PC-9 (cell line): ENCODE data around the gene TEAD2. TPM values are rescaled to one million over a fixed set of nuclear protein-coding genes. Genes with fewer than 3 reads are reported as not detected.

Experiments used
- BruUV-seq: library from RNA; stranded (reverse); fragments of 400-500 nt; replicated peaks from 2 replicates; lab custom pipeline; 2021; lab: Mats Ljungman, UMichigan
- CTCF ChIA-PET: fragments of 300-600 bp; sonication (Branson Sonifier 250); formaldehyde crosslinking; loops from one replicate; lab custom pipeline; 2022; ENCODE audit warnings: antibody characterized with exemption; lab: Charles Lee
- POLR2A ChIA-PET: fragments of 300-600 bp; sonication (Branson Sonifier 250); formaldehyde crosslinking; loops from one replicate; lab custom pipeline; 2022; ENCODE audit warnings: antibody characterized with exemption; ENCODE audit not compliant: unreplicated experiment; lab: Charles Lee
- DNase-seq, 2 experiments: peaks; one replicate each; pipeline versions ENCODE4 v3.0.0 to v3.0.0-alpha.2; 2015 to 2022; ENCODE audit warnings: mixed read lengths in 1 of 2
- H2AFZ ChIP-seq: fragments of 200-600 bp; sonication (generic); 2 replicates; pipeline ENCODE4 v1.8.1; 2017; ENCODE audit warnings: antibody characterized with exemption
- H3F3A ChIP-seq: fragments of 200-600 bp; sonication (generic); 2 replicates; pipeline ENCODE4 v1.8.1; 2017; ENCODE audit warnings: antibody characterized with exemption, mild to moderate bottlenecking, low read depth; ENCODE audit not compliant: insufficient read depth
- H3K27ac ChIP-seq: fragments of 200-600 bp; sonication (generic); 2 replicates; pipeline ENCODE4 v1.6.1; 2016; ENCODE audit warnings: mixed run types
- H3K27me3 ChIP-seq: fragments of 200-600 bp; sonication (generic); 2 replicates; pipeline ENCODE4 v1.6.1; 2016; ENCODE audit warnings: low read depth, mixed run types; ENCODE audit not compliant: insufficient read depth
- H3K36me3 ChIP-seq: fragments of 200-600 bp; sonication (generic); 2 replicates; pipeline ENCODE4 v1.6.1; 2016; ENCODE audit warnings: low read depth, mixed run types
- H3K4me1 ChIP-seq: fragments of 200-600 bp; sonication (generic); replicated peaks from 2 replicates; pipeline ENCODE4 v1.6.1; 2016; ENCODE audit warnings: mixed run types; ENCODE audit not compliant: insufficient read depth
- H3K4me2 ChIP-seq: fragments of 200-600 bp; sonication (generic); 2 replicates; pipeline ENCODE4 v1.6.1; 2017; ENCODE audit warnings: mixed run types
- H3K4me3 ChIP-seq: fragments of 200-600 bp; sonication (generic); 2 replicates; pipeline ENCODE4 v1.6.1; 2016; ENCODE audit warnings: mixed run types
- H3K79me2 ChIP-seq: fragments of 200-600 bp; sonication (generic); 2 replicates; pipeline ENCODE4 v1.6.1; 2017; ENCODE audit warnings: low read depth, mixed run types
- H3K9me2 ChIP-seq: fragments of 200-600 bp; sonication (generic); 2 replicates; pipeline ENCODE4 v1.8.1; 2017; ENCODE audit warnings: mild to moderate bottlenecking; ENCODE audit not compliant: insufficient read depth
- H3K9me3 ChIP-seq: fragments of 200-600 bp; sonication (generic); 2 replicates; pipeline ENCODE4 v1.8.1; 2016; ENCODE audit warnings: low read depth; ENCODE audit not compliant: insufficient read depth
- H4K20me1 ChIP-seq: fragments of 200-600 bp; sonication (generic); 2 replicates; pipeline ENCODE4 v1.8.1; 2017; ENCODE audit not compliant: insufficient read depth
- CTCF ChIP-seq: fragments of 200-600 bp; sonication (generic); conservative IDR thresholded peaks from 2 replicates; pipeline ENCODE4 v1.6.1; 2017; ENCODE audit warnings: mixed run types, antibody characterized with exemption, mild to moderate bottlenecking, moderate library complexity
- EZH2 ChIP-seq: fragments of 200-600 bp; sonication (generic); IDR thresholded peaks from 2 replicates; pipeline ENCODE4 v1.8.0; 2017; ENCODE audit warnings: antibody characterized with exemption, low read depth
- intact Hi-C: fragments of 100-400 bp; cut with micrococcal nuclease; formaldehyde crosslinking; loops from one replicate; pipeline ENCODE4 v1.10.0; 2022; ENCODE audit not compliant: unreplicated experiment
- total RNA-seq: library from RNA; stranded (reverse); gene quantifications from 2 replicates; pipeline ENCODE4 v1.2.3, GENCODE V29; 2021

Gene TEAD2
- total RNA-seq, 1 experiment from 2014 or later = 55.6 TPM

GRCh38 chr19:49340865-49341718 is 21.1 kb downstream of the TEAD2 start:
- Histone ChIP-seq H3K27me3 (no peaks in the 10 kb centered on the region), H2AFZ (no peak overlapping the region), H3K4me3 (no peak overlapping the region), H3K4me2 (no peak overlapping the region), H3F3A (no peaks in the 10 kb centered on the region), H3K36me3 (no peaks in the 10 kb centered on the region), H3K79me2 (no peaks in the 10 kb centered on the region), H3K9me3 (no peaks in the 10 kb centered on the region), H3K27ac (no peak overlapping the region), H3K9me2 (no peaks in the 10 kb centered on the region), H4K20me1 (no peaks in the 10 kb centered on the region), H3K4me1 (no peaks in the 10 kb centered on the region)
- POLR2A ChIA-PET = no interaction called here
- intact Hi-C loops = no loop called here
- CTCF ChIA-PET = interaction anchor here (0.7 kb wide), 1 partner anchor 426 kb away, joined by 3 read pairs; the partner anchor contains the start of gene AP2A1
- BruUV-seq = TSS peak; percentile 57
- no peak for DNase-seq
- TF ChIP-seq CTCF (no peak), EZH2 (no peak)

- H3K9me3 ChIP-seq = no peaks in the 10 kb centered on the region
- no peaks in the 10 kb centered on the region for H3K9me2 ChIP-seq
- no TSS peak for BruUV-seq
- TF ChIP-seq CTCF (no peak), EZH2 (no peak)
- POLR2A ChIA-PET = no interaction called here
- H3K4me1 ChIP-seq = no peaks in the 10 kb centered on the region
- no peaks in the 10 kb centered on the region for H3K79me2 ChIP-seq
- DNase-seq = no peak
- CTCF ChIA-PET = interaction anchor here (0.7 to 1.3 kb wide), 2 partner anchors 13 to 39 kb away, joined by 3 to 6 read pairs; no protein-coding TSS in a partner anchor
- H3K27me3 ChIP-seq = no peaks in the 10 kb centered on the region
- no peak overlapping the region for H3K4me3 ChIP-seq
- no peaks in the 10 kb centered on the region for H3K36me3 ChIP-seq
- H2AFZ ChIP-seq = no peak overlapping the region
- no peak overlapping the region for H3K4me2 ChIP-seq
- intact Hi-C loops = no loop called here
- H3K27ac ChIP-seq = no peak overlapping the region
- H3F3A ChIP-seq = no peaks in the 10 kb centered on the region
- no peaks in the 10 kb centered on the region for H4K20me1 ChIP-seq
Observed at GRCh38 chr19:49340069-49340864, 21.9 kb downstream of the TEAD2 start.

- Histone ChIP-seq H3F3A (no peaks in the 10 kb centered on the region), H3K36me3 (no peaks in the 10 kb centered on the region), H3K9me2 (no peaks in the 10 kb centered on the region), H4K20me1 (no peaks in the 10 kb centered on the region), H3K79me2 (no peaks in the 10 kb centered on the region), H3K4me1 (no peaks in the 10 kb centered on the region), H3K27me3 (no peaks in the 10 kb centered on the region), H3K4me3 (no peak overlapping the region), H3K9me3 (no peaks in the 10 kb centered on the region), H3K4me2 (peak overlapping the region; percentile 22), H2AFZ (no peak overlapping the region), H3K27ac (no peak overlapping the region)
- ChIA-PET CTCF (interaction anchor here (0.6 to 1.3 kb wide), 4 partner anchors 9 to 133 kb away, joined by 3 to 5 read pairs (median 4); partner anchors contain the start of gene TEAD2), POLR2A (interaction anchor here (0.5 to 0.6 kb wide), 4 partner anchors 23 to 334 kb away, joined by 3 to 10 read pairs (median 4); partner anchors contain the start of genes PIH1D1 and TEAD2)
- TF ChIP-seq EZH2 (no peak), CTCF (no peak)
- intact Hi-C loops = loop anchor here (2.0 kb wide), 1 partner anchor 23 kb away; the partner anchor contains the start of genes DKKL1 and TEAD2
- peak in 1 of 2 experiments; percentile 87 for DNase-seq
- BruUV-seq = no TSS peak
Observed at GRCh38 chr19:49339301-49340068, 22.7 kb downstream of the TEAD2 start.
